ENCODE measurements around the gene NDC80.

NDC80 gene

GRCh38 chr18:2564373-2564772, 7.0 kb upstream of the NDC80 start:
- FAIRE-seq, result no peak

GRCh38 chr18:2568129-2568528, 3.2 kb upstream of the NDC80 start:
- no peak for FAIRE-seq

- no peak for FAIRE-seq
These were observed 2.8 kb upstream of the NDC80 start for GRCh38 chr18:2568605-2569004.

GRCh38 chr18:2569338-2570207, 1.8 kb upstream of the NDC80 start:
- FAIRE-seq, result no peak

- no peak for FAIRE-seq
These were observed 571 bp upstream of the NDC80 start for GRCh38 chr18:2570772-2571199.

GRCh38 chr18:2572171-2572569, 813 bp downstream of the NDC80 start:
- no peak for FAIRE-seq

- FAIRE-seq, result no peak
These were observed 1.5 kb downstream of the NDC80 start for GRCh38 chr18:2572892-2573291.

- FAIRE-seq, result no peak
These were observed 2.1 kb downstream of the NDC80 start for GRCh38 chr18:2573408-2573807.

GRCh38 chr18:2587788-2588187, 16.4 kb downstream of the NDC80 start:
- no peak for FAIRE-seq

- no peak for FAIRE-seq
These were observed 17.4 kb downstream of the NDC80 start for GRCh38 chr18:2588666-2589344.

GRCh38 chr18:2589345-2590068, 18.1 kb downstream of the NDC80 start:
- FAIRE-seq, result no peak

GRCh38 chr18:2590303-2590702, 18.9 kb downstream of the NDC80 start:
- FAIRE-seq, result no peak

GRCh38 chr18:2597639-2598038, 26.3 kb downstream of the NDC80 start:
- no peak for FAIRE-seq

GRCh38 chr18:2602844-2603243, 31.5 kb downstream of the NDC80 start:
- no peak for FAIRE-seq

GRCh38 chr18:2606335-2606734, 35.0 kb downstream of the NDC80 start:
- no peak for FAIRE-seq

GRCh38 chr18:2609604-2610003, 38.2 kb downstream of the NDC80 start:
- no peak for FAIRE-seq

GRCh38 chr18:2610549-2610948, 39.2 kb downstream of the NDC80 start:
- no peak for FAIRE-seq

- no peak for FAIRE-seq
These were observed 41.6 kb downstream of the NDC80 start for GRCh38 chr18:2612996-2613395.

GRCh38 chr18:2617401-2617998, 46.1 kb downstream of the NDC80 start:
- no peak for FAIRE-seq

- no peak for FAIRE-seq
These were observed 46.7 kb downstream of the NDC80 start for GRCh38 chr18:2618009-2618408.

- FAIRE-seq, result no peak
These were observed 53.9 kb downstream of the NDC80 start for GRCh38 chr18:2625217-2625616.

GRCh38 chr18:2627821-2628276, 56.5 kb downstream of the NDC80 start:
- FAIRE-seq, result no peak

- no peak for FAIRE-seq
These were observed 57.6 kb downstream of the NDC80 start for GRCh38 chr18:2629003-2629402.

Data from endometrium (tissue), 2 donors.